ENCODE results near the gene ENOX2. TPM values are rescaled to one million over a fixed set of nuclear protein-coding genes. Genes with fewer than 3 reads are reported as not detected.

The ENOX2 gene
- polyA plus RNA-seq, 1 donor from 2014 or later, result 48.7 TPM

DNA sequence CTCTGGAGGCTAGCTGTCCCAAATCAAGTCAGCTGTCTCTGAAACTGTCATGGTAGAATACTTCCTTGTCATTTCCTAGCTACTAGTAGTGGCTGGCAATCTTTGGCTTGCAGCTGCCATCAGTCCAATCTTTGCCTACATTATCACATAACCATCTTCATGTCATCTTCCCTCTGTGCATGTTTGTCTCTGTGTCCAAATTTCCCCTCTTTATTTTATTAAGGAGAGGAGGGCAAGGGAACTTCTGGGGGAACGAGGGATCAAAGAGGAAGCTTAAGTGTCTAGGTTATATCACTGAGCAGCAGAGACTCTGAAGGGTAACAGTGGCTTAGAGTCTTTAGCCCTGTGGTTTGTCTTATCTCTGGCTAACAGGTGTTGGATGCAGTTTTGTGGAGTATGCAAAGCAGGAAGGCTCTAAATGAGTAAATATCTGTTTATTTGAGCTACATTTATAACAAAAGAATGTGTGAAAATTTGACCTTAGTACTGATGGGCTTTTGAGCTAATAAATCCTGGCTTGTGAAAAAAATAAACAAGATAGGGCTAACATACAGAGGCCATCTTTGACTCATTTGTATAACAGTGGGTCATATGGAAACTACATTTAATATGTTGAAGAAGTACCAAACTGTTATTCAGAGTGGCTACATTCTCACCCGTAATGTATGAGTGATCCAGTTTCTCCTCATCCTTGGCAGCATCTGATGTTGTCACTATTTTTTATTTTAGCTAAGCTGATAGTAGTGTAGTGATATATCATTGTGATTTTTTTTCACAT, 49.4 kb upstream of the ENOX2 start:
- Histone ChIP-seq H3K27ac (ENCODE audit: low read length) (no peak overlapping the region), H3K27me3 (ENCODE audit: insufficient read depth, low read depth, low read length) (no peaks in the 10 kb centered on the region)

DNA sequence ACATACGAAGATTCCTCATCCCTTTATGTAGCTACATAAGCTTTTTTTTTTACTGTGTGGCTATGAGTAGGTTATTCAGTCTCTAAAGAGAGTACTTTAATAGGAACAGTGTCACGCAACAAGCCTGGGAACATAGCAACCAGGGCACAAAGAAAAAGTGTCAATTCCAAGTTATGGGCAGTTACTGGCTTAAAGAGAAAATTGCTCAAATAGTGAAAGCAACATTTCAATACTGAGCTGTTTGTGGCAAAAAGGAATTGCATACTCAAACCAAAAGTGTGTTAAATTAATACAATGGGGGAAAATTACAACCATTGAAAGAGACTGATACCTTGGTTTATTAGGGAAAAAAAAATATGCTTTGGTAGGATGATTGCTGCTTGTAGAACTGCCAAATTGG, 41.2 kb upstream of the ENOX2 start:
- Histone ChIP-seq H4K20me1 (ENCODE audit: insufficient read depth) (no peaks in the 10 kb centered on the region), H3K27me3 (ENCODE audit: insufficient read depth, low read depth, low read length) (no peaks in the 10 kb centered on the region), H3K9me2 (ENCODE audit: insufficient read depth, low read length) (no peaks in the 10 kb centered on the region), H2AFZ (ENCODE audit: low read depth, low read length) (no peak overlapping the region), H3K4me3 (ENCODE audit: low read length) (no peak overlapping the region), H3K79me2 (replicated peaks; ENCODE audit: insufficient read depth, low read length) (no peaks in the 10 kb centered on the region), H3K27ac (ENCODE audit: low read length) (no peak overlapping the region), H3K9me3 (ENCODE audit: low read length) (no peaks in the 10 kb centered on the region), H3K36me3 (ENCODE audit: insufficient read depth, low read length) (no peaks in the 10 kb centered on the region), H3K4me2 (ENCODE audit: low read length) (no peak overlapping the region), H3K9ac (ENCODE audit: low read length) (no peak overlapping the region), H3F3A (ENCODE audit: insufficient read depth, low read length, poor library complexity, severe bottlenecking) (no peaks in the 10 kb centered on the region)
- TF ChIP-seq MXI1 (conservative IDR thresholded peaks at IDR 0.05; ENCODE audit: poor library complexity, severe bottlenecking) (no peak), POLR2AphosphoS5 (IDR thresholded peaks at IDR 0.05) (no peak)

More for the DNA sequence above, 49.4 kb upstream of the ENOX2 start:
- no peak overlapping the region for H3K4me3 ChIP-seq (ENCODE audit: low read length)
- no peaks in the 10 kb centered on the region for H3K36me3 ChIP-seq (ENCODE audit: insufficient read depth, low read length)
- no peaks in the 10 kb centered on the region for H3K9me2 ChIP-seq (ENCODE audit: insufficient read depth, low read length)
- no peak overlapping the region for H2AFZ ChIP-seq (ENCODE audit: low read depth, low read length)
- H3K9me3 ChIP-seq (ENCODE audit: low read length), result no peaks in the 10 kb centered on the region
- no peaks in the 10 kb centered on the region for H3K79me2 ChIP-seq (replicated peaks; ENCODE audit: insufficient read depth, low read length)
- H4K20me1 ChIP-seq (ENCODE audit: insufficient read depth), result no peaks in the 10 kb centered on the region
- H3K4me2 ChIP-seq (ENCODE audit: low read length), result no peak overlapping the region
- no peak for TF ChIP-seq MXI1 (conservative IDR thresholded peaks at IDR 0.05; ENCODE audit: poor library complexity, severe bottlenecking)
- TF ChIP-seq RAD21 (conservative IDR thresholded peaks at IDR 0.05), result no peak
- TF ChIP-seq, protein P1, sequence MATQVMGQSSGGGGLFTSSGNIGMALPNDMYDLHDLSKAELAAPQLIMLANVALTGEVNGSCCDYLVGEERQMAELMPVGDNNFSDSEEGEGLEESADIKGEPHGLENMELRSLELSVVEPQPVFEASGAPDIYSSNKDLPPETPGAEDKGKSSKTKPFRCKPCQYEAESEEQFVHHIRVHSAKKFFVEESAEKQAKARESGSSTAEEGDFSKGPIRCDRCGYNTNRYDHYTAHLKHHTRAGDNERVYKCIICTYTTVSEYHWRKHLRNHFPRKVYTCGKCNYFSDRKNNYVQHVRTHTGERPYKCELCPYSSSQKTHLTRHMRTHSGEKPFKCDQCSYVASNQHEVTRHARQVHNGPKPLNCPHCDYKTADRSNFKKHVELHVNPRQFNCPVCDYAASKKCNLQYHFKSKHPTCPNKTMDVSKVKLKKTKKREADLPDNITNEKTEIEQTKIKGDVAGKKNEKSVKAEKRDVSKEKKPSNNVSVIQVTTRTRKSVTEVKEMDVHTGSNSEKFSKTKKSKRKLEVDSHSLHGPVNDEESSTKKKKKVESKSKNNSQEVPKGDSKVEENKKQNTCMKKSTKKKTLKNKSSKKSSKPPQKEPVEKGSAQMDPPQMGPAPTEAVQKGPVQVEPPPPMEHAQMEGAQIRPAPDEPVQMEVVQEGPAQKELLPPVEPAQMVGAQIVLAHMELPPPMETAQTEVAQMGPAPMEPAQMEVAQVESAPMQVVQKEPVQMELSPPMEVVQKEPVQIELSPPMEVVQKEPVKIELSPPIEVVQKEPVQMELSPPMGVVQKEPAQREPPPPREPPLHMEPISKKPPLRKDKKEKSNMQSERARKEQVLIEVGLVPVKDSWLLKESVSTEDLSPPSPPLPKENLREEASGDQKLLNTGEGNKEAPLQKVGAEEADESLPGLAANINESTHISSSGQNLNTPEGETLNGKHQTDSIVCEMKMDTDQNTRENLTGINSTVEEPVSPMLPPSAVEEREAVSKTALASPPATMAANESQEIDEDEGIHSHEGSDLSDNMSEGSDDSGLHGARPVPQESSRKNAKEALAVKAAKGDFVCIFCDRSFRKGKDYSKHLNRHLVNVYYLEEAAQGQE (IDR thresholded peaks at IDR 0.05; ENCODE audit: borderline replicate concordance), result no peak
- TF ChIP-seq SMC3 (conservative IDR thresholded peaks at IDR 0.05; ENCODE audit: poor library complexity), result no peak
- TF ChIP-seq CTCF (IDR thresholded peaks at IDR 0.05; ENCODE audit: poor library complexity, severe bottlenecking), result no peak
- no peak for TF ChIP-seq POLR2AphosphoS5 (IDR thresholded peaks at IDR 0.05)
- TF ChIP-seq EZH2 (IDR thresholded peaks at IDR 0.05; ENCODE audit: borderline replicate concordance, insufficient read depth, low read length, poor library complexity, severe bottlenecking), result no peak
- TF ChIP-seq EP300 (conservative IDR thresholded peaks at IDR 0.05; ENCODE audit: poor library complexity, severe bottlenecking), result no peak
- no peak for TF ChIP-seq TAF1 (IDR thresholded peaks at IDR 0.05; ENCODE audit: low read depth)
- no peaks in the 10 kb centered on the region for H3F3A ChIP-seq (ENCODE audit: insufficient read depth, low read length, poor library complexity, severe bottlenecking)
- H3K9ac ChIP-seq (ENCODE audit: low read length), result no peak overlapping the region

Measured in neural cell (in vitro differentiated cells).